ENCODE data around the gene SNX9. TPM values are rescaled to one million over a fixed set of nuclear protein-coding genes. Genes with fewer than 3 reads are reported as not detected.

Gene SNX9
- total and polyA plus RNA-seq, 2 of the 4 experiments (the other 2 are of a cell fraction): 35.3 to 41.2 TPM

DNA sequence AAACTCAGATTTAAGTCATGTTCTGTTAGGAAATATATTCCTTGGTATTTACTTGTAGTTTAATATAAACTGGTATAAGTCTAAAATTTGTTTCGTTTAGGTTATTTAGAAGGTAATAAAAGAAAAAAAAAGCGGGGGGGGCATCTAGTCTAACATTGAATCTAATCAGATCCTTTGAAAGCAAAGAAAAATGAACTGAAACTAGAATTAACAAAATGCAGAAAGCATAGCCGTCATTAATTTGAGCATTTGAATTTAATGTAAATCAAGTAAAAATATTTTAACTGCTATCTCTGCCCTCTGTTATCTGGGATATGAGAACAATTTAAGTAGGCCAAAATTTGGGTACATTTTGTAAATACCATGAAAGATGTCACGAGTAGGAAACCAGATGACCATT lies 54.1 kb downstream of the SNX9 start:
- H4K8ac ChIP-seq (ENCODE audit: low read depth in 2 of 2, low read length in 2 of 2): no peak overlapping the region
- H2BK120ac ChIP-seq (ENCODE audit: low read depth, low read length): no peak overlapping the region
- H2BK5ac ChIP-seq (ENCODE audit: low read depth, low read length, poor library complexity, severe bottlenecking): no peak overlapping the region
- H2AK5ac ChIP-seq (ENCODE audit: low read depth, low read length): no peak overlapping the region
- no peak overlapping the region for H4K5ac ChIP-seq (ENCODE audit: low read depth, low read length)
- ATAC-seq (ENCODE audit: low read depth) (no peak), DNase-seq (no peak)
- no peak overlapping the region for H3K4ac ChIP-seq (ENCODE audit: low read depth, low read length)
- no peaks in the 10 kb centered on the region for H3K4me1 ChIP-seq (ENCODE audit: control insufficient read depth, insufficient read depth, low read length)
- H4K20me1 ChIP-seq (ENCODE audit: insufficient read depth, low read length): peaks cover 4% of the 10 kb centered on the region
- H3K36me3 ChIP-seq (ENCODE audit: control insufficient read depth, insufficient read depth, low read length): peaks cover 39% of the 10 kb centered on the region
- H3K9me1 ChIP-seq (ENCODE audit: insufficient read depth, low read length): peaks cover 3% of the 10 kb centered on the region; the same call in 1 of the 2 replicates
- H3K4me2 ChIP-seq (ENCODE audit: low read depth, low read length): no peak overlapping the region
- H2BK20ac ChIP-seq (ENCODE audit: low read depth, low read length): no peak overlapping the region
- CTCF ChIA-PET: no interaction called here
- in situ Hi-C loops (cut with MboI; ENCODE audit: low sequenced_read_pairs) (loop anchor here (25.0 kb wide), 1 partner anchor 565 kb away; the partner anchor contains the start of gene TMEM242), intact Hi-C loops (cut with micrococcal nuclease) (no loop called here), dilution Hi-C loops (cut with HindIII; ENCODE audit: low sequenced_read_pairs, unreplicated experiment) (no loop called here)
- no peak overlapping the region for H3K23ac ChIP-seq (ENCODE audit: low read depth, low read length)
- H4K91ac ChIP-seq (ENCODE audit: insufficient read depth, low read depth, low read length): no peak overlapping the region
- no peak overlapping the region for H3K4me3 ChIP-seq (ENCODE audit: insufficient read depth, low read depth, low read length)
- no peak overlapping the region for H2BK15ac ChIP-seq (ENCODE audit: low read depth, low read length)
- no peak for TF ChIP-seq FOS (IDR thresholded peaks at IDR 0.05; ENCODE audit: low read depth, low read length)
- TF ChIP-seq RFX5 (IDR thresholded peaks at IDR 0.05; ENCODE audit: low read depth, low read length): no peak
- no peak for TF ChIP-seq CTCF (conservative IDR thresholded peaks at IDR 0.05; ENCODE audit: low read depth, low read length)
- TF ChIP-seq, protein P1, sequence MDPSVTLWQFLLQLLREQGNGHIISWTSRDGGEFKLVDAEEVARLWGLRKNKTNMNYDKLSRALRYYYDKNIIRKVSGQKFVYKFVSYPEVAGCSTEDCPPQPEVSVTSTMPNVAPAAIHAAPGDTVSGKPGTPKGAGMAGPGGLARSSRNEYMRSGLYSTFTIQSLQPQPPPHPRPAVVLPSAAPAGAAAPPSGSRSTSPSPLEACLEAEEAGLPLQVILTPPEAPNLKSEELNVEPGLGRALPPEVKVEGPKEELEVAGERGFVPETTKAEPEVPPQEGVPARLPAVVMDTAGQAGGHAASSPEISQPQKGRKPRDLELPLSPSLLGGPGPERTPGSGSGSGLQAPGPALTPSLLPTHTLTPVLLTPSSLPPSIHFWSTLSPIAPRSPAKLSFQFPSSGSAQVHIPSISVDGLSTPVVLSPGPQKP (IDR thresholded peaks at IDR 0.05; ENCODE audit: borderline replicate concordance, low read depth, low read length): no peak
- TF ChIP-seq NFE2L2 (IDR thresholded peaks at IDR 0.05; ENCODE audit: low read depth, low read length): no peak
- TF ChIP-seq CEBPB (IDR thresholded peaks at IDR 0.05; ENCODE audit: low read depth, low read length): no peak
- TF ChIP-seq, protein P2, sequence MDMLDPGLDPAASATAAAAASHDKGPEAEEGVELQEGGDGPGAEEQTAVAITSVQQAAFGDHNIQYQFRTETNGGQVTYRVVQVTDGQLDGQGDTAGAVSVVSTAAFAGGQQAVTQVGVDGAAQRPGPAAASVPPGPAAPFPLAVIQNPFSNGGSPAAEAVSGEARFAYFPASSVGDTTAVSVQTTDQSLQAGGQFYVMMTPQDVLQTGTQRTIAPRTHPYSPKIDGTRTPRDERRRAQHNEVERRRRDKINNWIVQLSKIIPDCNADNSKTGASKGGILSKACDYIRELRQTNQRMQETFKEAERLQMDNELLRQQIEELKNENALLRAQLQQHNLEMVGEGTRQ (IDR thresholded peaks at IDR 0.05; ENCODE audit: low read depth, low read length): no peak
- no peak for TF ChIP-seq POLR2A (IDR thresholded peaks at IDR 0.05; ENCODE audit: low read depth, low read length)
- TF ChIP-seq RAD21 (IDR thresholded peaks at IDR 0.05; ENCODE audit: low read length): no peak
- TF ChIP-seq BHLHE40 (IDR thresholded peaks at IDR 0.05; ENCODE audit: low read depth, low read length): no peak
- TF ChIP-seq MXI1 (IDR thresholded peaks at IDR 0.05; ENCODE audit: borderline replicate concordance, low read depth, low read length): no peak
- TF ChIP-seq MAFK (IDR thresholded peaks at IDR 0.05; ENCODE audit: low read depth, low read length): no peak
- TF ChIP-seq SMC3 (IDR thresholded peaks at IDR 0.05; ENCODE audit: low read depth, low read length): no peak
- TF ChIP-seq RCOR1 (IDR thresholded peaks at IDR 0.05; ENCODE audit: insufficient replicate concordance, low read length): no peak
- no peak for TF ChIP-seq MAZ (IDR thresholded peaks at IDR 0.05; ENCODE audit: borderline replicate concordance, low read depth, low read length)
- POLR2A ChIA-PET (ENCODE audit: unreplicated experiment): no interaction called here
- no peak overlapping the region for H3K27ac ChIP-seq (ENCODE audit: insufficient read depth, low read length)
- H3K27me3 ChIP-seq (ENCODE audit: control insufficient read depth, insufficient read depth, low read length): no peaks in the 10 kb centered on the region
- no peak overlapping the region for H2AK9ac ChIP-seq (replicated peaks; ENCODE audit: low read depth, low read length, poor library complexity)
- 100% methylated on average over 2 of the region's 4 CpGs; no CpG with 5 or more reads in 1 of the 2 experiments for WGBS, 2 experiments (ENCODE audit: extremely low coverage in 2 of 2, insufficient read length in 1 of 2)
- H3K18ac ChIP-seq (ENCODE audit: low read depth, low read length): no peak overlapping the region
- H3K9ac ChIP-seq (ENCODE audit: low read depth, low read length): no peak overlapping the region
- no peak overlapping the region for H3K56ac ChIP-seq (ENCODE audit: extremely low read depth, insufficient read depth, low read length)
- H2AFZ ChIP-seq (replicated peaks; ENCODE audit: low read length, poor library complexity): no peak overlapping the region
- H3K14ac ChIP-seq (replicated peaks; ENCODE audit: low read depth, low read length): no peak overlapping the region
- peaks cover 35 to 63% of the 10 kb centered on the region in 2 experiments for H3K79me1 ChIP-seq (ENCODE audit: low read depth in 1 of 2, low read length in 2 of 2)
- BruUV-seq (replicated peaks): no TSS peak
- no peaks in the 10 kb centered on the region for H3K9me3 ChIP-seq (ENCODE audit: control insufficient read depth, insufficient read depth, low read length)

Data from IMR-90 (cell line).